ENCODE data around the gene MGAT5.

- TF ChIP-seq CTCF (IDR thresholded peaks at IDR 0.05) (no peak), POLR2AphosphoS5 (IDR thresholded peaks at IDR 0.05) (no peak), EP300 (IDR thresholded peaks at IDR 0.05) (no peak)
Measured at GRCh38 chr2:134331081-134331480, 77.2 kb downstream of the MGAT5 start.
